Ectodermal cell (in vitro differentiated cells): Measurements from ENCODE around the gene ASB6.

Experiments used
- H3K27ac ChIP-seq: 2 replicates; pipeline ENCODE4 v1.7.0; 2013; ENCODE audit warnings: mild to moderate bottlenecking, low read depth, low read length; ENCODE audit not compliant: insufficient read depth, poor library complexity, severe bottlenecking
- H3K27me3 ChIP-seq: 2 replicates; pipeline ENCODE4 v1.7.0; 2013; ENCODE audit warnings: mild to moderate bottlenecking, low read length; ENCODE audit not compliant: insufficient read depth, control insufficient read depth, poor library complexity, severe bottlenecking
- H3K36me3 ChIP-seq: one replicate; pipeline ENCODE4 v1.7.0; 2013; ENCODE audit warnings: low read length; ENCODE audit not compliant: control insufficient read depth, insufficient read depth
- H3K4me1 ChIP-seq: one replicate; pipeline ENCODE4 v1.7.0; 2013; ENCODE audit warnings: low read length; ENCODE audit not compliant: control insufficient read depth, insufficient read depth
- H3K4me3 ChIP-seq: 2 replicates; pipeline ENCODE4 v1.7.0; 2013; ENCODE audit warnings: low read depth, low read length, control low read depth; ENCODE audit not compliant: insufficient read depth
- H3K9me3 ChIP-seq: 2 replicates; pipeline ENCODE4 v1.7.0; 2013; ENCODE audit warnings: mild to moderate bottlenecking, low read length, moderate library complexity; ENCODE audit not compliant: control insufficient read depth
- WGBS, 2 experiments: methylation state at CpG; one replicate each; pipeline ENCODE4 v1.1.7; 2013; ENCODE audit warnings: missing lambda C conversion rate in 2 of 2; 5-methylcytosine and 5-hydroxymethylcytosine counted together

ASB6 gene

GRCh38 chr9:129615407-129616285 is 26.3 kb downstream of the ASB6 start:
- H3K36me3 ChIP-seq: no peaks in the 10 kb centered on the region
- peaks cover 17% of the 10 kb centered on the region for H3K4me1 ChIP-seq
- H3K9me3 ChIP-seq: no peaks in the 10 kb centered on the region
- WGBS, 2 experiments: 91 to 93% methylated on average over 31 of the region's 31 CpGs
- no peak overlapping the region for H3K27ac ChIP-seq
- no peak overlapping the region for H3K4me3 ChIP-seq
- H3K27me3 ChIP-seq: peaks cover 20% of the 10 kb centered on the region

GRCh38 chr9:129614932-129615331 is 27.0 kb downstream of the ASB6 start:
- WGBS, 2 experiments: 94 to 96% methylated on average over 10 of the region's 10 CpGs

GRCh38 chr9:129613520-129614175 is 28.3 kb downstream of the ASB6 start:
- no peak overlapping the region for H3K4me3 ChIP-seq
- H3K36me3 ChIP-seq: no peaks in the 10 kb centered on the region
- no peaks in the 10 kb centered on the region for H3K9me3 ChIP-seq
- no peak overlapping the region for H3K27ac ChIP-seq
- no peaks in the 10 kb centered on the region for H3K27me3 ChIP-seq
- 72 to 76% methylated on average over 19 of the region's 19 CpGs for WGBS, 2 experiments
- peaks cover 21% of the 10 kb centered on the region for H3K4me1 ChIP-seq

More at GRCh38 chr9:129614932-129615331, 27.0 kb downstream of the ASB6 start:
- Histone ChIP-seq H3K4me3 (no peak overlapping the region), H3K27me3 (peaks cover 13% of the 10 kb centered on the region), H3K27ac (no peak overlapping the region), H3K36me3 (no peaks in the 10 kb centered on the region), H3K9me3 (no peaks in the 10 kb centered on the region), H3K4me1 (peaks cover 17% of the 10 kb centered on the region)

GRCh38 chr9:129612815-129613519 is 29.0 kb downstream of the ASB6 start:
- 86 to 87% methylated on average over 15 of the region's 15 CpGs for WGBS, 2 experiments
- no peak overlapping the region for H3K27ac ChIP-seq
- H3K9me3 ChIP-seq: no peaks in the 10 kb centered on the region
- no peaks in the 10 kb centered on the region for H3K36me3 ChIP-seq
- H3K4me3 ChIP-seq: no peak overlapping the region
- H3K27me3 ChIP-seq: no peaks in the 10 kb centered on the region
- H3K4me1 ChIP-seq: peaks cover 21% of the 10 kb centered on the region

GRCh38 chr9:129612123-129612522 is 29.8 kb downstream of the ASB6 start:
- no peak overlapping the region for H3K4me3 ChIP-seq
- no peaks in the 10 kb centered on the region for H3K36me3 ChIP-seq
- H3K4me1 ChIP-seq: peaks cover 21% of the 10 kb centered on the region
- WGBS, 2 experiments: 88 to 91% methylated on average over 7 of the region's 7 CpGs
- H3K9me3 ChIP-seq: no peaks in the 10 kb centered on the region
- no peaks in the 10 kb centered on the region for H3K27me3 ChIP-seq
- no peak overlapping the region for H3K27ac ChIP-seq

- no peak overlapping the region for H3K4me3 ChIP-seq
Measured at GRCh38 chr9:129611307-129611800, 30.6 kb downstream of the ASB6 start.

GRCh38 chr9:129610473-129611306 is 31.3 kb downstream of the ASB6 start:
- Histone ChIP-seq H3K27me3 (no peaks in the 10 kb centered on the region), H3K4me1 (peaks cover 21% of the 10 kb centered on the region), H3K27ac (peak overlapping the region; percentile 23), H3K36me3 (no peaks in the 10 kb centered on the region), H3K9me3 (no peaks in the 10 kb centered on the region), H3K4me3 (peak overlapping the region; percentile 49)
- 1% methylated on average over 66 of the region's 66 CpGs for WGBS, 2 experiments

More at GRCh38 chr9:129611307-129611800, 30.6 kb downstream of the ASB6 start:
- Histone ChIP-seq H3K9me3 (no peaks in the 10 kb centered on the region), H3K27ac (no peak overlapping the region), H3K36me3 (no peaks in the 10 kb centered on the region), H3K4me1 (peaks cover 21% of the 10 kb centered on the region), H3K27me3 (no peaks in the 10 kb centered on the region)
- 48% methylated on average over 12 of the region's 12 CpGs for WGBS, 2 experiments

- H3K4me1 ChIP-seq: peaks cover 21% of the 10 kb centered on the region
- no peaks in the 10 kb centered on the region for H3K36me3 ChIP-seq
- no peaks in the 10 kb centered on the region for H3K27me3 ChIP-seq
- WGBS, 2 experiments: 1% methylated on average over 24 of the region's 24 CpGs
- no peaks in the 10 kb centered on the region for H3K9me3 ChIP-seq
- H3K27ac ChIP-seq: peak overlapping the region; percentile 23
- peak overlapping the region; percentile 49 for H3K4me3 ChIP-seq
Measured at GRCh38 chr9:129610213-129610472, 31.8 kb downstream of the ASB6 start.

GRCh38 chr9:129609486-129610212 is 32.3 kb downstream of the ASB6 start:
- WGBS, 2 experiments: 22 to 24% methylated on average over 22 to 23 of the region's 30 CpGs
- H3K9me3 ChIP-seq: no peaks in the 10 kb centered on the region
- H3K36me3 ChIP-seq: no peaks in the 10 kb centered on the region
- peaks cover 21% of the 10 kb centered on the region for H3K4me1 ChIP-seq
- no peak overlapping the region for H3K4me3 ChIP-seq
- no peaks in the 10 kb centered on the region for H3K27me3 ChIP-seq
- no peak overlapping the region for H3K27ac ChIP-seq
